PC-9 (cell line): Measurements from ENCODE around the gene CRYZ.
"Not testable (repeated sequence)": the region's sequence is repeated elsewhere in the genome, so short reads cannot be mapped to it uniquely, and the experiment has no call there.

Experiments
- CTCF ChIP-seq: fragments of 200-600 bp; sonication (generic); conservative IDR thresholded peaks from 2 replicates; pipeline ENCODE4 v1.6.1; 2017; ENCODE audit warnings: mixed run types, antibody characterized with exemption, mild to moderate bottlenecking, moderate library complexity
- EZH2 ChIP-seq: fragments of 200-600 bp; sonication (generic); IDR thresholded peaks from 2 replicates; pipeline ENCODE4 v1.8.0; 2017; ENCODE audit warnings: antibody characterized with exemption, low read depth

- TF ChIP-seq CTCF, EZH2: not testable (repeated sequence)
Measured at GRCh38 chr1:74670866-74671265, 62.0 kb downstream of the CRYZ start.
